HepG2 (cell line): ENCODE data around the gene OGG1. TPM values are rescaled to one million over a fixed set of nuclear protein-coding genes. Genes with fewer than 3 reads are reported as not detected.

Experiments used
- NCOA1 ChIP-seq: sonication (generic); formaldehyde crosslinking; IDR thresholded peaks from 2 replicates; pipeline ENCODE4 v1.9.0; 2021; ENCODE audit warnings: missing genetic modification reagents
- NFE2L1 ChIP-seq: sonication (generic); formaldehyde crosslinking; IDR thresholded peaks from 2 replicates; pipeline ENCODE4 v1.4.0; 2020; ENCODE audit warnings: missing genetic modification reagents, mild to moderate bottlenecking, borderline replicate concordance
- POLR2A ChIP-seq, 2 experiments: IDR thresholded peaks; 2 replicates each; pipeline ENCODE4 v1.6.1; 2011; ENCODE audit warnings: low read depth in 2 of 2, low read length in 2 of 2, mild to moderate bottlenecking in 1 of 2, moderate library complexity in 1 of 2; ENCODE audit not compliant: insufficient read depth in 1 of 2
- SNRNP70 ChIP-seq: fragments of 200-400 bp; formaldehyde crosslinking; IDR thresholded peaks from 2 replicates; pipeline ENCODE4 v1.6.1; 2017; ENCODE audit warnings: mild to moderate bottlenecking, low read depth, low read length, moderate library complexity
- SRSF1 ChIP-seq: fragments of 200-400 bp; formaldehyde crosslinking; optimal IDR thresholded peaks from 2 replicates; pipeline ENCODE3; 2017; ENCODE audit warnings: mild to moderate bottlenecking, low read depth, low read length, moderate library complexity
- U2AF2 ChIP-seq: fragments of 200-400 bp; formaldehyde crosslinking; IDR thresholded peaks from 2 replicates; pipeline ENCODE4 v1.6.1; 2017; ENCODE audit warnings: low read depth, mild to moderate bottlenecking, low read length
- ZNF10 ChIP-seq: sonication (generic); formaldehyde crosslinking; IDR thresholded peaks from 2 replicates; pipeline ENCODE4 v1.4.0; 2020; ENCODE audit warnings: mild to moderate bottlenecking, low read depth, missing genetic modification reagents, borderline replicate concordance
- ZNF160 ChIP-seq: sonication (generic); formaldehyde crosslinking; IDR thresholded peaks from 2 replicates; pipeline ENCODE4 v1.8.0; 2022; ENCODE audit warnings: mild to moderate bottlenecking, inconsistent platforms, missing genetic modification reagents
- ZNF274 ChIP-seq: sonication (generic); formaldehyde crosslinking; IDR thresholded peaks from 2 replicates; pipeline ENCODE4 v1.5.1; 2020; ENCODE audit warnings: mild to moderate bottlenecking, missing genetic modification reagents
- ZNF607 ChIP-seq: sonication (generic); formaldehyde crosslinking; IDR thresholded peaks from 2 replicates; pipeline ENCODE4 v1.5.1; 2020; ENCODE audit warnings: missing genetic modification reagents, mild to moderate bottlenecking, borderline replicate concordance
- polyA plus RNA-seq, 8 experiments: library from polyadenylated mRNA; depleted of rRNA in 3 of 8; stranded (reverse) in 7 of 8; unstranded in 1 of 8; fragments of >200 nt; fragmentation: Illumina TruSeq in 4 of 8; extraction: Trizol in 4 of 8; gene quantifications; 2 replicates each; pipeline versions ENCODE4 v1.2.1 to v1.2.3, GENCODE V29; 2011 to 2016; ENCODE audit warnings: low read depth in 4 of 8, missing spikeins in 1 of 8, mixed read lengths in 1 of 8; ENCODE audit not compliant: insufficient read depth in 1 of 8
- total RNA-seq, 5 experiments: library from RNA; depleted of rRNA; stranded (reverse); fragments of >200 nt; fragmentation: Illumina TruSeq; extraction: Trizol; gene quantifications; 2 replicates each; pipeline ENCODE4 v1.2.3, GENCODE V29; 2016; ENCODE audit warnings: low read depth in 1 of 5
- TF ChIP-seq, protein P1 (sequence below): sonication (generic); formaldehyde crosslinking; IDR thresholded peaks from 2 replicates; pipeline ENCODE4 v1.4.0; 2020; ENCODE audit warnings: mild to moderate bottlenecking, missing genetic modification reagents
- TF ChIP-seq, protein P2 (sequence below): sonication (generic); formaldehyde crosslinking; IDR thresholded peaks from 2 replicates; pipeline ENCODE4 v1.8.0; 2022; ENCODE audit warnings: mild to moderate bottlenecking, missing genetic modification reagents
- TF ChIP-seq, protein P3 (sequence below): IDR thresholded peaks from 2 replicates; pipeline ENCODE4 v1.6.1; 2016; ENCODE audit warnings: missing biosample characterization, missing genetic modification reagents, low read depth
- TF ChIP-seq, protein P4 (sequence below): sonication (generic); formaldehyde crosslinking; IDR thresholded peaks from 2 replicates; pipeline ENCODE4 v1.8.1; 2023; ENCODE audit warnings: missing genetic modification reagents, inconsistent platforms, borderline replicate concordance
- TF ChIP-seq, protein P5 (sequence below): sonication (generic); formaldehyde crosslinking; IDR thresholded peaks from 2 replicates; pipeline ENCODE4 v1.4.0; 2020; ENCODE audit warnings: missing genetic modification reagents, mild to moderate bottlenecking, borderline replicate concordance
- TF ChIP-seq, protein P6 (sequence below): sonication (generic); formaldehyde crosslinking; IDR thresholded peaks from 2 replicates; pipeline ENCODE4 v1.4.0; 2020; ENCODE audit warnings: missing genetic modification reagents; ENCODE audit errors: not compliant biosample characterization
- TF ChIP-seq, protein P7 (sequence below): IDR thresholded peaks from 2 replicates; pipeline ENCODE4 v1.6.1; 2016

Gene OGG1
- total and polyA plus RNA-seq, 2 of the 13 experiments (the other 11 are each of a cell fraction or from before 2014, with no cell fraction given) = 28.7 to 33.2 TPM

DNA sequence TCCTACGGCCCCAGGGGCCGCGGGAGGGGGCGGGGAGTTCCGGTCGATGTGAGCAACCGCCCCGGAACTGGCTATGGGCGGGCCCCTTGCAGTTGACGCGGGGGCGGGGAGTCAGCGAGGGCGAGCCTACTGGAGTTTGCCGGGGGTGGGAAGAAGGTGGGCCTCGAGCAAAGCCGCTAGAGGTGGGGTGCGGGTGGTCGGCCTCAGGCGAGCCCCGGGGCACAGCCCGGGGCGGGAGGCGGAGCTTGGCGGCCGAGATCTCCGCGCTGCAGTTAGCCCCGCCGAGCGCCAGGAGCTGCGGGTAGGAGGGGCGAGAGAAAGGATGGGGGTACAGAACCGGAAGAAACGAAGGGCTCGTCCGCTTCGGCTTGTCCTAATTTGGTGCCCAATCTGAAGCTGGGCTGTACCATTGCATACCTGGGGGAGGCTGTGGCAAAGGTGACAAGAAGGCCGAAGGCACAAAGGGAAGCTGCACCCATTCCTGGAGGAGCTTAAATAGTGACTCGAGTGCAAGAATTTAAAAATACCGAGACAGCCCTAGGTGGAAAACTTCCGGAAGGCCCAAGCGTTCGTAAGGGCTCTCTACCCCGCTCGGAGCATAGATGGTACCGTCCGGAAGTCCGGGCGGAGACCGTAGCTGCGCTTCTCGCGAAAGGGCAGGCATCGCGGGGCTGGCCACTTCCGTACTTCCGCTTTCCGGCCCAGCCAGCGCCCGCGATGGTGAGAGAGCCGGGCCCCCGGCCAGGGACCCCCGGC lies 42.8 kb downstream of the OGG1 start, which contains the start of the genes ARPC4 and TADA3 (continued):
- TF ChIP-seq, protein P1, sequence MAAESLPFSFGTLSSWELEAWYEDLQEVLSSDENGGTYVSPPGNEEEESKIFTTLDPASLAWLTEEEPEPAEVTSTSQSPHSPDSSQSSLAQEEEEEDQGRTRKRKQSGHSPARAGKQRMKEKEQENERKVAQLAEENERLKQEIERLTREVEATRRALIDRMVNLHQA (CRISPR knock-in tag) = no peak
- TF ChIP-seq, protein P2, sequence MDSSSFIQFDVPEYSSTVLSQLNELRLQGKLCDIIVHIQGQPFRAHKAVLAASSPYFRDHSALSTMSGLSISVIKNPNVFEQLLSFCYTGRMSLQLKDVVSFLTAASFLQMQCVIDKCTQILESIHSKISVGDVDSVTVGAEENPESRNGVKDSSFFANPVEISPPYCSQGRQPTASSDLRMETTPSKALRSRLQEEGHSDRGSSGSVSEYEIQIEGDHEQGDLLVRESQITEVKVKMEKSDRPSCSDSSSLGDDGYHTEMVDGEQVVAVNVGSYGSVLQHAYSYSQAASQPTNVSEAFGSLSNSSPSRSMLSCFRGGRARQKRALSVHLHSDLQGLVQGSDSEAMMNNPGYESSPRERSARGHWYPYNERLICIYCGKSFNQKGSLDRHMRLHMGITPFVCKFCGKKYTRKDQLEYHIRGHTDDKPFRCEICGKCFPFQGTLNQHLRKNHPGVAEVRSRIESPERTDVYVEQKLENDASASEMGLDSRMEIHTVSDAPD (CRISPR knock-in tag) = 0 out of 2 replicates have a peak, but pooled peaks have one; percentile 51
- TF ChIP-seq NCOA1 (CRISPR knock-in tag) = no peak
- no peak for TF ChIP-seq ZNF10 (CRISPR knock-in tag)
- TF ChIP-seq ZNF274 (CRISPR knock-in tag) = no peak
- TF ChIP-seq U2AF2 = no peak
- no peak for TF ChIP-seq SNRNP70
- TF ChIP-seq, protein P3, sequence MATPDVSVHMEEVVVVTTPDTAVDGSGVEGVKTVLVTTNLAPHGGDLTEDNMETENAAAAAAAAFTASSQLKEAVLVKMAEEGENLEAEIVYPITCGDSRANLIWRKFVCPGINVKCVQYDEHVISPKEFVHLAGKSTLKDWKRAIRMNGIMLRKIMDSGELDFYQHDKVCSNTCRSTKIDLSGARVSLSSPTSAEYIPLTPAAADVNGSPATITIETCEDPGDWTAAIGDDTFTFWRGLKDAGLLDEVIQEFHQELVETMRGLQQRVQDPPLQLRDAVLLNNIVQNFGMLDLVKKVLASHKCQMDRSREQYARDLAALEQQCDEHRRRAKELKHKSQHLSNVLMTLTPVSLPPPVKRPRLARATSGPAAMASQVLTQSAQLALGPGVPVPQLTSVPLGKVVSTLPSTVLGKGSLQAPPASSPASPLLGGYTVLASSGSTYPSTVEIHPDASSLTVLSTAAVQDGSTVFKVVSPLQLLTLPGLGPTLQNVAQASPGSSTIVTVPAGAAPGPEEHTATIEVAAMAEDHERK (CRISPR knock-in tag) = no peak
- TF ChIP-seq, protein P4, sequence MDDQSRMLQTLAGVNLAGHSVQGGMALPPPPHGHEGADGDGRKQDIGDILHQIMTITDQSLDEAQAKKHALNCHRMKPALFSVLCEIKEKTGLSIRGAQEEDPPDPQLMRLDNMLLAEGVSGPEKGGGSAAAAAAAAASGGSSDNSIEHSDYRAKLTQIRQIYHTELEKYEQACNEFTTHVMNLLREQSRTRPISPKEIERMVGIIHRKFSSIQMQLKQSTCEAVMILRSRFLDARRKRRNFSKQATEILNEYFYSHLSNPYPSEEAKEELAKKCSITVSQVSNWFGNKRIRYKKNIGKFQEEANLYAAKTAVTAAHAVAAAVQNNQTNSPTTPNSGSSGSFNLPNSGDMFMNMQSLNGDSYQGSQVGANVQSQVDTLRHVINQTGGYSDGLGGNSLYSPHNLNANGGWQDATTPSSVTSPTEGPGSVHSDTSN (CRISPR knock-in tag) = no peak
- TF ChIP-seq, protein P5, sequence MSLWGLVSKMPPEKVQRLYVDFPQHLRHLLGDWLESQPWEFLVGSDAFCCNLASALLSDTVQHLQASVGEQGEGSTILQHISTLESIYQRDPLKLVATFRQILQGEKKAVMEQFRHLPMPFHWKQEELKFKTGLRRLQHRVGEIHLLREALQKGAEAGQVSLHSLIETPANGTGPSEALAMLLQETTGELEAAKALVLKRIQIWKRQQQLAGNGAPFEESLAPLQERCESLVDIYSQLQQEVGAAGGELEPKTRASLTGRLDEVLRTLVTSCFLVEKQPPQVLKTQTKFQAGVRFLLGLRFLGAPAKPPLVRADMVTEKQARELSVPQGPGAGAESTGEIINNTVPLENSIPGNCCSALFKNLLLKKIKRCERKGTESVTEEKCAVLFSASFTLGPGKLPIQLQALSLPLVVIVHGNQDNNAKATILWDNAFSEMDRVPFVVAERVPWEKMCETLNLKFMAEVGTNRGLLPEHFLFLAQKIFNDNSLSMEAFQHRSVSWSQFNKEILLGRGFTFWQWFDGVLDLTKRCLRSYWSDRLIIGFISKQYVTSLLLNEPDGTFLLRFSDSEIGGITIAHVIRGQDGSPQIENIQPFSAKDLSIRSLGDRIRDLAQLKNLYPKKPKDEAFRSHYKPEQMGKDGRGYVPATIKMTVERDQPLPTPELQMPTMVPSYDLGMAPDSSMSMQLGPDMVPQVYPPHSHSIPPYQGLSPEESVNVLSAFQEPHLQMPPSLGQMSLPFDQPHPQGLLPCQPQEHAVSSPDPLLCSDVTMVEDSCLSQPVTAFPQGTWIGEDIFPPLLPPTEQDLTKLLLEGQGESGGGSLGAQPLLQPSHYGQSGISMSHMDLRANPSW = no peak
- peak; percentile 52 for TF ChIP-seq POLR2A (IDR thresholded peaks at IDR 0.05; ENCODE audit: insufficient read depth in 1 of 2, low read depth in 2 of 2, low read length in 2 of 2)
- TF ChIP-seq, protein P6, sequence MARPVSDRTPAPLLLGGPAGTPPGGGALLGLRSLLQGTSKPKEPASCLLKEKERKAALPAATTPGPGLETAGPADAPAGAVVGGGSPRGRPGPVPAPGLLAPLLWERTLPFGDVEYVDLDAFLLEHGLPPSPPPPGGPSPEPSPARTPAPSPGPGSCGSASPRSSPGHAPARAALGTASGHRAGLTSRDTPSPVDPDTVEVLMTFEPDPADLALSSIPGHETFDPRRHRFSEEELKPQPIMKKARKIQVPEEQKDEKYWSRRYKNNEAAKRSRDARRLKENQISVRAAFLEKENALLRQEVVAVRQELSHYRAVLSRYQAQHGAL = no peak
- no peak; the same call in 1 of the 2 replicates for TF ChIP-seq ZNF607 (CRISPR knock-in tag)
- TF ChIP-seq NFE2L1 = no peak
- TF ChIP-seq, protein P7, sequence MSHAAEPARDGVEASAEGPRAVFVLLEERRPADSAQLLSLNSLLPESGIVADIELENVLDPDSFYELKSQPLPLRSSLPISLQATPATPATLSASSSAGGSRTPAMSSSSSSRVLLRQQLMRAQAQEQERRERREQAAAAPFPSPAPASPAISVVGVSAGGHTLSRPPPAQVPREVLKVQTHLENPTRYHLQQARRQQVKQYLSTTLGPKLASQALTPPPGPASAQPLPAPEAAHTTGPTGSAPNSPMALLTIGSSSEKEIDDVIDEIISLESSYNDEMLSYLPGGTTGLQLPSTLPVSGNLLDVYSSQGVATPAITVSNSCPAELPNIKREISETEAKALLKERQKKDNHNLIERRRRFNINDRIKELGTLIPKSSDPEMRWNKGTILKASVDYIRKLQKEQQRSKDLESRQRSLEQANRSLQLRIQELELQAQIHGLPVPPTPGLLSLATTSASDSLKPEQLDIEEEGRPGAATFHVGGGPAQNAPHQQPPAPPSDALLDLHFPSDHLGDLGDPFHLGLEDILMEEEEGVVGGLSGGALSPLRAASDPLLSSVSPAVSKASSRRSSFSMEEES = peak; percentile 9; the same call in 1 of the 2 replicates
- no peak; the same call in 1 of the 2 replicates for TF ChIP-seq ZNF160 (CRISPR knock-in tag)
- TF ChIP-seq SRSF1 = peak; percentile 75
